HuH-7 (cell line): ENCODE results near the gene KCNA2.

Experiments
- DNase-seq: peaks from one replicate; pipeline ENCODE4 v3.0.0; 2011; ENCODE audit warnings: low spot score

The KCNA2 gene

GRCh38 chr1:110605901-110606656, at the start of gene KCNA2:
KCNA2 (minus strand) TSS chr1:110606358; CDS start chr1:110604782, 1,576 bp downstream.
- DNase-seq = no peak

GRCh38 chr1:110650609-110651008, 44.5 kb upstream of the KCNA2 start:
- DNase-seq = no peak

GRCh38 chr1:110648417-110648816, 42.3 kb upstream of the KCNA2 start:
- no peak for DNase-seq

DNA sequence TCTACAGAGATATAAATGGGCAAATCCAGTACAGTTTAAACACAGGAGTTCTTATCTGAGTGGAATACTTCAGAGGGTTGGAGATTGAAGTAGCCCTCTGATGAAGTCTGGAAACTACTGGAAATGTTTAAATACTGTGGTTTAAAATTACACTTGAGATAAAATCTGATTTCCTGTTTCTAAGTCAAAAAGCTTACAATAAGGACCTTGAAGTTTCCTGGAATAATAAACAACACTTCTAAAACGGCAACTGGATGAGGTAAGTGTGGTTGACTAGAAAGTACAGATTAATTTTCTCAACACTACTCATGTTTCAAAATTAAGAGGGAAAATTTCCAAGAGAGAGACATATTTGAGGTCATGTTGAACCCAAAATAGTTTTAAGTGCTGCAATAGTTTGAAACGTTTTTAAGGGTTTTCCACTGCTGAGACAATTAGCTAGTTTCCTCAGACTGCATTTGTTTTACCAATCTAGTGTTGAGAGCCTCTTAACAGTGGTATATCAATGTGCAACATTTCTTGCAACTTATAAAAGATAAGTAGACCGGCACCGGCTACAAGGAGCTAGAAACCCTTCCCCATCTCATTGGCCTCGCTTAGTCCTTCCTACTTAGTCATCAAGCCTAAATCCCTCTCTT, 41.2 kb upstream of the KCNA2 start:
- DNase-seq = no peak

DNA sequence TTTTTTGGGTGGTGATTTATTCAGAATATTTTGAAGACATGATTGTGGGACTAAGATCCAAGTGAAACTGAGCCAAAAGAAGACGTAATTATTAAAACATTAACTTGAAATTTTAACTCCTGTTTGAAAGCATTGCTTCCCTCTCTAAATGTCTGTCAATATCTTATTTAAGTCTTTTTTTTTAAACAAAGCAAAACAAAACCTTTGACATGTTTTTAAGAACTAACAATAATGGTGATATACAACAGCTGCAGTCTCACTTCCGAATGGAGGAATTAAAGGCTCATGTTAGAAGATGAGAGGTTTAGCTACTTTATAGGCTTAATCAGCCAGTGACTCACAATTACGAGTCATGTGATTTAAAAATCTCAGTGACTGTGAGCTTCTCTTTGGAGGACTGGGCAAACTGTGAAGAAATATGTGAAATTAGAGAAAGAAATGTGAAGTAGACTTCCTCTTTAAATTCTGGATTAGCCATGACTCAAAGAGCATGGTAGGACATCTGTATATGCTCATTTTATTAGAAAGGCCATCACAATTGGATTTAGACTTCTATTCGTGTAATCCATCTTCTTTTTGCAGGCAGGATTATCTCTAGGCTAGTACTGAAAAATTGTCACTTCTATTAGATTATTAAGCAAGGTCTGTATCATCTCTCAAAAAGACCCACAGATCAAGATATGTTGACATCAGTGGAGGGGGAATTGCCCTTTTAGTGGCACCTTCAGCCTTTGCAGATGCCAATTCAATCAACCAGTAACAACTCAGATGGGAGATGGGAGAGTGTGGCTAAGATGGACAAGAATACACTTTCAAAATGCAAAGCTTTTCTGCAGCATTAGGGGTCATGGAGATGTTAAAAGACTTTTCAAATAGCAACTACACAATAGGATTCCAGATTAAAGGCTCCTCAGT, 39.9 kb upstream of the KCNA2 start:
- DNase-seq = no peak

DNA sequence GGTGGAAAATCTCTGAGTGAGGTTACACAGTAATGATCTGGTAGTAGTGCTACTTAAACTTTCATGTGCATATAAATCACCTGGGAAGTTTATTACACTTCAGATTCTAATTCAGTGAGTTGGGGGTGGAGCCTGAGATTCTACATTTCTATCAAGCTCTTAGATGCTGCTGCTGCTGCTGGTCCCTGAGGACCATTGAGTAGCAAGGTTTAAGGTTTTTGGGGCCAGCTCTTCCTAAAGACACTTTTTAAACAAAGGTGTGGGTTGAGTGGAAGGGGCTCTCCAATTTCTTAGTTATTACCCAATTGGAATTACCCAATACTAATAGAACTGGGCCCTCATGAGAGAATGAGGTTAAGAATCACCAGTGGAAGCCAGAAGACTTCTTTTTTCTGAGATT, 39.1 kb upstream of the KCNA2 start:
- DNase-seq = no peak

GRCh38 chr1:110643879-110644472, 37.8 kb upstream of the KCNA2 start:
- DNase-seq = no peak

DNA sequence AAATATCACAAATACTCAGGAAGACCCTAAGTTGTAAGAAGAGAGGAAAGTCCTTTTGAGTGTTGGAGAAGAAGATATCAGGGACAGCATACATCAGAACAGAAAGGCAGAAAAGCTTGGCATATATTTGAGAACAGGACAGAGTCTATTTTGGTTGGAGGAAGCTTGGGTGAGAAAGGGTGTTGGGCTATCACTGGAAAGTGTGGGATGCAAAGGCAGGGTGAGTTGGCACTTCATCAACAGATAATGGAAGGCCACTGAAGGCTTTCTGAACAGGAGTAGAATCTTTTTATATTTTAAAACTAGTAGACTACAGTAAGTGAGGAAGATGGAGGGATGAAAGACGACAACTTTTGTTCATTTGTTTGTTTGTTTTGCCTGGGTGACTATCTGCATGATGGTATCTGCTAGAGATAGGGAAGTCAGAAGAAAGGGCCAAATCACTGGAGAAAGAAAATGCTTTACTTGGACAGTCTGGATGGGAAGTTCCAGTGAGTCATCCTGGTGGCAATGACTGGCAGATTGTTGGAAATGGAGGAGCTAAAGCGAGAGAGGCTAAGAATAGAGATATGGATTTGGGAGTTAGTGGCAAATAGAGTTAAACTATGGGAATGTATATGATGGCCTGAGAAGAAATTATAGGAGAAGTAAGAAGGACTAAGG, 33.7 kb upstream of the KCNA2 start:
- no peak for DNase-seq

DNA sequence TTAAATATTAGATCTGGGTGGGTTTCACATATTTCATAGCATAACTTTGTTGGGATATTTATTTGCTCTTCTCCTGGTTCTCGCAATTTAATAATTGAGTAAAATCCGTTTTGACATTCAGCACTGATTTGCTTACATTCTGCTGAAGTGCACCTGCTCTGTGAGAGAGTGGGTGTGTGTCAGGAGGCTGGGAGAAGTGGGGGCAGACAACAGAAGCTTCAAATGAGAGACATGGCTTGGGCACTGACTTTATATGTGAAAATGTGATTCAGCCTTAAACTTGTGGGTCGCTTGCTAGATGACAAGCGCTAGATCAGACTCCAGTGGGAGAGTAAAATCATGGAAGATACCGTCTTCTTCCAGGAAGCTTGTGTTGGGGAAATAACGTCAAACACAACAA, 32.4 kb upstream of the KCNA2 start:
- DNase-seq = no peak

GRCh38 chr1:110638058-110638457, 31.9 kb upstream of the KCNA2 start:
- DNase-seq = no peak

GRCh38 chr1:110637475-110637874, 31.3 kb upstream of the KCNA2 start:
- DNase-seq = no peak

DNA sequence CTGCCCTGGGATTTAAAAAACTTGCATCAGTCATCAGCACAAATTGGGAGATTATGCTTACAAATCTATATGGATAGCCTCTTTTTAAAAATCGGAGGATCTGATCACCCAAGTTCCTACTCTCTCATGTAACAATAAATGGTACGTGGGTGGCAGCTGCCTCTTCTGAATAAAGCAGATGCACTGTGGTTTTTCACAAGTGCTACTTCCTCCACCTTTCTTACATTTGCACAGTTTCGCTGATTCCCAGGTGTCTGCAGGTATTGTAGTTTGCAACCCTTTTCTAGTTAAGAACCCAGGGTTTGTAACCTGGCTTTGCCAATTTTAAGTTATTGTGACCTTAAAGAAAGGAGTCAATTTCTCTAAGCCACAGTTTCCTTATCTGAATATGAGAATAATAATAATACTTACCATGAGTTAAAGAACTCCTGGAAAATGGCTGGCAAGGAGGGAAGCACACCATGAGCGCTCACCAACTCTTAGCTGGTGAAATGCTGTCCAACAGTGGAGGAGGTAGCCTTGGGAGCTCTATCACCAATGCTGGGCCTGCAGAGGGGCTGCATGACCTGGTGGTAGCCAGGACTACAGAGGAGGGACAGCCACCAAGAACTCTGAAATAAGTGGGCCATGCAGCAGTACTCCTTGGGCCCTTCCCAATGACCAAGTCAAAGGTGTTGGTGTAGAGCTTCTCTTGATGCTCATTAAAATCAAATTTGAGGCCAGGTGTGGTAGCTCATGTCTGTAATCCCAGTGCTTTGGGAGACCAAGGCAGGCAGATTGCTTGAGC, 30.2 kb upstream of the KCNA2 start:
- DNase-seq = no peak

DNA sequence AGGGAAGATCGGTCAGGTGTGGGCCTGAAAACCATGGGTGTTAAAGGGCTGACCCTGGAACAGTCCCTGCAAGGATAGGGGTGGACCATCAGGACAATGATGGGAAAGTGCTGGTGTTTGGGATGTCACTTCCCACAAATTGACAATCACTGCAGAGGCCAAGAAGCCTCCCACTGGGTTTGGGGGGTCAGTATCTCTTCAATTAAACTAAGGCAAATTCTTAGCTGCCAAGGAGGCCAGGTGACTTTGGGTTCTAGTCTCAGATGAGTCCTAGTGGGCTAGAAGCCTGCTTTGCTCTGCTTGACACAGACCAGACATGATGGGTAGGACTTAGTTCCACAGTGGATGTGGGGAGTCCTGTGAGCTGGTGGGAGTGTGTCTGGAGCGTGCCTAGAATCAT, 29.3 kb upstream of the KCNA2 start:
- DNase-seq = no peak

DNA sequence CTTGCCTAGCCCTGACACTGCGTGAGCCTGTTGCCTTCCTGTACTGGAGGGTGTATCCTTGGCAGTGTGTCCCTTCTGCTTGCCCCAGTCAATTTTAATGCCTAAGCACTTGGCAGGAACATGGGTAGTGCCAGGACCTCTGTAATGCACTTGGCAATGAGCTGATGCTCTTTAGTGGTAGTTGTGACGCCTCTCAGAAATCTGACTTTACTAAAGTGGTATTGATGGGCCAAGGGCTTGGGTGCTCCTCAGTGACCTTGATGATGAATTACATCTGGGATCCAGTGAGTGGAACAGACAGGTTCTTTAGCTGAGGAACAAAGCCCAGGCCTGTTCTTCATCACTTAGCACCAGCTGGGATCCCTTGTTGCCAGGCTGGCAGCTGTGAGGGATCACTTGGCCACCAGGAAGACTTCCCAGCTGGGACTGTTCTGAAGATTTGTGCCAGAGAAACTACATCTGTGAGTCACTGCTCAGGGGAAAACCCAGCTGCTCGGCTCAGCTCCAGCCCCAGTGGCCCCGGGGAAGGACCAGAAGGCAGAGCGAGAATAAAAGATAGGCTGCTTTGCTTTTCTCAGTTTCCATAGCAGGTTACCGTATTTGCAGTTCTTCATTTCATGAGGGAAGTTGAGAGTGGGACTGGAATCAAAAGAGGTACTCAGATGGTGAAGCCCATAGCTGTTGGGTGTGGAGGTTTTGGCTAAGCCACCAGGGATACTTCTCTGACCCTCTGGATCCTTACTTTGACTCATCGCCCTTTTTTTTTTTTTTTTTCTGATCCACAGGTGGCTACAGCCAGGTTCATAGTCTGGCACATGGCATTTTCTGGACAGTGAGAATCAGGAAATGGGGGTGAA, 28.5 kb upstream of the KCNA2 start:
- DNase-seq = no peak

DNA sequence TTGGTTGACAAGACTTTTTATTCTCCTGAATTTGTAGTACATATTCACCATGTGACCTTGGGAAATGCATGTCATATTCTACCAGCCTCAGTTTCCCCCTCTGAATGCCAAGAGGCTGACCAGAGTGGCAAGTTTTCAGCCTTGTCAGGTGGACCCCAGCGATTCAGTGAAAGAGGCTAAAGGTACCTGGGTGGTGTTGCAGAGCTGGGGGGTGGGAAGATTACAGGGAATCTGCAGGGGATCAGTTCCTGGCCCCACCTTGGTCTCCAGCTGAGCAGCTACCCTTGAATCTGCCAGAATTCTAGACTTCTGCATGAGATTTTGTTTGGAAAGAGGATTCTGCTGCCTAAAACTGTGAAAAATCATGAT, 27.9 kb upstream of the KCNA2 start:
- DNase-seq = no peak

DNA sequence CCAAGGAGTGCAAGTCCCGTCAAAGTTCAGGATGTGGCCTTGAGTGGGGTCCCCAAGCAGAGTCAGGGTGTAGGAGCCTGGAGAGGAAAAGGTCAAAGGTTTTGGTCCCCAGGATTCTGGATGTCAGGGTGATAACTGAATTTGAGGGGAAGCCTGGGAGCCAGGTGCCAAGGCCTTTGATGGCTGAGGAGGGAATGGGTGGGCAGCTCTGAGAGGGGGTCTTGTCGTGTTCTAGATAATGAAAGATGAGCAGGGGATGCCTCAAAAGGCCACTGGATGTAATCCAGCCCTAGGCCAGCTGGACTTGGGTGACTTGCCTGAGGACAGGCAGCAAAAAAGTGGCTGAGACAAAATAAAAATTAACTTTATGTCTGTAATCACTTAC, 27.5 kb upstream of the KCNA2 start:
- no peak for DNase-seq

GRCh38 chr1:110631836-110632620, 25.9 kb upstream of the KCNA2 start:
- no peak for DNase-seq

GRCh38 chr1:110630839-110631663, 24.9 kb upstream of the KCNA2 start:
- peak; percentile 72 for DNase-seq
